ENCODE measurements around the gene TEX38. TPM values are rescaled to one million over a fixed set of nuclear protein-coding genes. Genes with fewer than 3 reads are reported as not detected.

Gene TEX38
- total and polyA plus RNA-seq, 2 of the 13 experiments (the other 11 are each of a cell fraction or from before 2014, with no cell fraction given): 0.18 TPM; not detected in 1

GRCh38 chr1:46686255-46686654 is 14.6 kb downstream of the TEX38 start (continued):
- TF ChIP-seq, protein P1, sequence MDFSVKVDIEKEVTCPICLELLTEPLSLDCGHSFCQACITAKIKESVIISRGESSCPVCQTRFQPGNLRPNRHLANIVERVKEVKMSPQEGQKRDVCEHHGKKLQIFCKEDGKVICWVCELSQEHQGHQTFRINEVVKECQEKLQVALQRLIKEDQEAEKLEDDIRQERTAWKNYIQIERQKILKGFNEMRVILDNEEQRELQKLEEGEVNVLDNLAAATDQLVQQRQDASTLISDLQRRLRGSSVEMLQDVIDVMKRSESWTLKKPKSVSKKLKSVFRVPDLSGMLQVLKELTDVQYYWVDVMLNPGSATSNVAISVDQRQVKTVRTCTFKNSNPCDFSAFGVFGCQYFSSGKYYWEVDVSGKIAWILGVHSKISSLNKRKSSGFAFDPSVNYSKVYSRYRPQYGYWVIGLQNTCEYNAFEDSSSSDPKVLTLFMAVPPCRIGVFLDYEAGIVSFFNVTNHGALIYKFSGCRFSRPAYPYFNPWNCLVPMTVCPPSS (IDR thresholded peaks at IDR 0.05): no peak
- TF ChIP-seq ZNF644 (CRISPR knock-in tag; IDR thresholded peaks at IDR 0.05; ENCODE audit: low read depth): no peak
- TF ChIP-seq ZNF496 (CRISPR knock-in tag; IDR thresholded peaks at IDR 0.05; ENCODE audit: insufficient replicate concordance): no peak
- no peak for TF ChIP-seq HNRNPL (IDR thresholded peaks at IDR 0.05; ENCODE audit: low read depth, low read length)
- TF ChIP-seq CERS6 (CRISPR knock-in tag; IDR thresholded peaks at IDR 0.05): no peak
- no peak for TF ChIP-seq SYNCRIP (IDR thresholded peaks at IDR 0.05; ENCODE audit: insufficient read depth, low read depth, low read length)
- no peak for TF ChIP-seq ZNF557 (CRISPR knock-in tag; IDR thresholded peaks at IDR 0.05)
- TF ChIP-seq THAP11 (CRISPR knock-in tag; IDR thresholded peaks at IDR 0.05): no peak
- TF ChIP-seq ZNF549 (CRISPR knock-in tag; IDR thresholded peaks at IDR 0.05): no peak

DNA sequence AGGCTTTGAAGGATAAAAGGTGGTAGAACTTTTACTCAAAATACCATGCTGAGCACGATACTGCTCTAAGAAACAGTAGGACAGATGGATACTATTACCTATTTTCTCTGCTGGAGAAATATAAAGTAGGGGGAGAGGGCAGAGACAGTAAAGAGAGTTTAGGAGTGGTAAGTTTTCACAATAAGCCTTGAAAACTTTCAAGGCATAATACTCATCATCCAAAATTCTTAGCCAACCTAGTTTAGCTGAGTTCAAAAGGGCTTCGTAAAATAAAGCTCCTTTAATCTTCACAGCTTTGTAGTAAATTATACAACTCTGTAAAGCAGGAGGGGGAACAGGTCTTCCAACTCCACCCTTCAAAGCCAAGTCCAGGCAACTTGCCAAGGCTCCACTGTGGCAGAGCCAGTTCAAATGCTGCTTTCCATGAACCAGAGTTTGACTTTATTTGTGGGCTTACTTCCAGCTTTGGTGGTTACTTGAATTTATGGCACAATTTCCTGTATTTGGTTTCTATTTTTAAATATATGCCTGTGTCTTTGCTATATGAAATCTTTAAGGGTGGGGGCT is 15.5 kb downstream of the TEX38 start:
- no peak for ATAC-seq
- TF ChIP-seq ZNF101 (CRISPR knock-in tag; IDR thresholded peaks at IDR 0.05; ENCODE audit: borderline replicate concordance, low read depth) (no peak), MAZ (IDR thresholded peaks at IDR 0.05; ENCODE audit: borderline replicate concordance, low read depth, low read length) (no peak), MAZ (CRISPR knock-in tag; IDR thresholded peaks at IDR 0.05; ENCODE audit: low read depth) (no peak), ETV5 (CRISPR knock-in tag; IDR thresholded peaks at IDR 0.05; ENCODE audit: borderline replicate concordance) (no peak), ZUFSP (CRISPR knock-in tag; IDR thresholded peaks at IDR 0.05; ENCODE audit: borderline replicate concordance) (no peak), EZH2 (conservative IDR thresholded peaks at IDR 0.05; ENCODE audit: low read depth, low read length) (no peak)
- TF ChIP-seq, protein P2, sequence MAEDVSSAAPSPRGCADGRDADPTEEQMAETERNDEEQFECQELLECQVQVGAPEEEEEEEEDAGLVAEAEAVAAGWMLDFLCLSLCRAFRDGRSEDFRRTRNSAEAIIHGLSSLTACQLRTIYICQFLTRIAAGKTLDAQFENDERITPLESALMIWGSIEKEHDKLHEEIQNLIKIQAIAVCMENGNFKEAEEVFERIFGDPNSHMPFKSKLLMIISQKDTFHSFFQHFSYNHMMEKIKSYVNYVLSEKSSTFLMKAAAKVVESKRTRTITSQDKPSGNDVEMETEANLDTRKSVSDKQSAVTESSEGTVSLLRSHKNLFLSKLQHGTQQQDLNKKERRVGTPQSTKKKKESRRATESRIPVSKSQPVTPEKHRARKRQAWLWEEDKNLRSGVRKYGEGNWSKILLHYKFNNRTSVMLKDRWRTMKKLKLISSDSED (CRISPR knock-in tag; IDR thresholded peaks at IDR 0.05): no peak
- TF ChIP-seq, protein P3, sequence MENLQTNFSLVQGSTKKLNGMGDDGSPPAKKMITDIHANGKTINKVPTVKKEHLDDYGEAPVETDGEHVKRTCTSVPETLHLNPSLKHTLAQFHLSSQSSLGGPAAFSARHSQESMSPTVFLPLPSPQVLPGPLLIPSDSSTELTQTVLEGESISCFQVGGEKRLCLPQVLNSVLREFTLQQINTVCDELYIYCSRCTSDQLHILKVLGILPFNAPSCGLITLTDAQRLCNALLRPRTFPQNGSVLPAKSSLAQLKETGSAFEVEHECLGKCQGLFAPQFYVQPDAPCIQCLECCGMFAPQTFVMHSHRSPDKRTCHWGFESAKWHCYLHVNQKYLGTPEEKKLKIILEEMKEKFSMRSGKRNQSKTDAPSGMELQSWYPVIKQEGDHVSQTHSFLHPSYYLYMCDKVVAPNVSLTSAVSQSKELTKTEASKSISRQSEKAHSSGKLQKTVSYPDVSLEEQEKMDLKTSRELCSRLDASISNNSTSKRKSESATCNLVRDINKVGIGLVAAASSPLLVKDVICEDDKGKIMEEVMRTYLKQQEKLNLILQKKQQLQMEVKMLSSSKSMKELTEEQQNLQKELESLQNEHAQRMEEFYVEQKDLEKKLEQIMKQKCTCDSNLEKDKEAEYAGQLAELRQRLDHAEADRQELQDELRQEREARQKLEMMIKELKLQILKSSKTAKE (CRISPR knock-in tag; IDR thresholded peaks at IDR 0.05; ENCODE audit: borderline replicate concordance): no peak

More for the DNA sequence above, 15.5 kb downstream of the TEX38 start:
- BruUV-seq (replicated peaks): no TSS peak
- Histone ChIP-seq H3K9me3 (ENCODE audit: low read length) (no peaks in the 10 kb centered on the region), H3K9ac (ENCODE audit: insufficient read depth, low read depth, low read length) (no peak overlapping the region), H3K4me2 (ENCODE audit: low read depth, low read length) (no peak overlapping the region), H3K4me3 (replicated peaks in 1 of 3; ENCODE audit: insufficient read depth in 1 of 3, low read depth in 2 of 3, low read length in 3 of 3) (no peak overlapping the region), H2AFZ (ENCODE audit: low read length) (no peak overlapping the region), H3K36me3 (replicated peaks in 1 of 2; ENCODE audit: control insufficient read depth in 1 of 2, insufficient read depth in 2 of 2, low read length in 2 of 2) (peaks cover 14 to 96% of the 10 kb centered on the region in 2 experiments), H3K27me3 (ENCODE audit: control insufficient read depth in 1 of 2, insufficient read depth in 2 of 2, low read length in 2 of 2) (no peaks in the 10 kb centered on the region), H3K4me1 (ENCODE audit: insufficient read depth, low read length) (peaks cover 7% of the 10 kb centered on the region), H3K79me2 (ENCODE audit: insufficient read depth, low read length) (no peaks in the 10 kb centered on the region), H4K20me1 (ENCODE audit: insufficient read depth, low read length) (no peaks in the 10 kb centered on the region), H3K27ac (ENCODE audit: extremely low read length, insufficient read depth, low read length) (no peak overlapping the region)
- 93% methylated on average over 2 of the region's 2 CpGs for WGBS (ENCODE audit: low lambda C conversion rate)
- in situ Hi-C loops (cut with HindIII; ENCODE audit: extremely low pct_ligation_motif_present, low pct_unique_long_range_greater_than_20kb) (no loop called here), intact Hi-C loops (cut with micrococcal nuclease; ENCODE audit: unreplicated experiment) (no loop called here)
- FAIRE-seq (no peak), DNase-seq (ENCODE audit: low spot score) (no peak)
- POLR2A ChIA-PET: no interaction called here
- CTCF ChIA-PET (ENCODE audit: low intra/inter-chr PET ratio, low total read pairs): no interaction called here
